GM12874 (cell line): Measurements from ENCODE around the gene NANOS1.

Experiments used
- TF ChIP-seq, protein P1 (sequence below): IDR thresholded peaks from 2 replicates; pipeline ENCODE4 v1.5.1; 2011; ENCODE audit warnings: low read depth, mild to moderate bottlenecking, control low read depth, low read length, moderate library complexity; ENCODE audit not compliant: insufficient read depth

The NANOS1 gene

DNA sequence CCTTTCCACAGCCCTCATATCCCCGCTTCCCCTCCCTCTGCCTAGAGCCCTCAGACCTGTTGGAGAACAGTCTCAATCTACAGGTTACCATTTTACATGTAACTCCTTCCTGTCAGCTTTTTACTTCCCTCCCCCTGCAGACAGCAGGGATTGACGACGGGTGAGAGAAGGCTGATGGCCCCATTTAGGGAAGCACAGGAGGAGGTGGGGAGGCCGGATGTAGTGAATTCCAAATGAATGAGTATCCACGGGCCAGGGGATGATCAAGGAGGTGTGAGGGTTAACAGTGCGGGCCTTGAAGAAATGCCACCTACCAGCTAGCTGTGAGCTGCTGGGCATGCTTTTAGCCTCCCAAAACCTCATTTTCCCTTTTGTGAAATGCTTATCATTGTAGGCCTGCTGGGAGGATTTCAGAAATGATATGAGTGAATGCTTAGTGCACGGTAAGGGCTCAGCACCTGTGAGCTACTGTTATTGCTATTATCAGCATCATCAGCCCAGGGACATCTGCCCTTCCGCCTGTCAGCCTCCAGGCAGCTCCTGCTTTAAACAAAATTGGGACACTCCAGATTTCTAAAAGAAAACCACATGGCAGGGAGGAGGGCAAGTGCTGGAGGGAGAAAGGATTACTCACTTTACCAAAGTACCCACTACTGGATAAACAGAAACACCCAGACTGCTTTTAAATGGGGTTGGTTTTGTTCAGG is 6.5 kb upstream of the NANOS1 start:
- TF ChIP-seq, protein P1, sequence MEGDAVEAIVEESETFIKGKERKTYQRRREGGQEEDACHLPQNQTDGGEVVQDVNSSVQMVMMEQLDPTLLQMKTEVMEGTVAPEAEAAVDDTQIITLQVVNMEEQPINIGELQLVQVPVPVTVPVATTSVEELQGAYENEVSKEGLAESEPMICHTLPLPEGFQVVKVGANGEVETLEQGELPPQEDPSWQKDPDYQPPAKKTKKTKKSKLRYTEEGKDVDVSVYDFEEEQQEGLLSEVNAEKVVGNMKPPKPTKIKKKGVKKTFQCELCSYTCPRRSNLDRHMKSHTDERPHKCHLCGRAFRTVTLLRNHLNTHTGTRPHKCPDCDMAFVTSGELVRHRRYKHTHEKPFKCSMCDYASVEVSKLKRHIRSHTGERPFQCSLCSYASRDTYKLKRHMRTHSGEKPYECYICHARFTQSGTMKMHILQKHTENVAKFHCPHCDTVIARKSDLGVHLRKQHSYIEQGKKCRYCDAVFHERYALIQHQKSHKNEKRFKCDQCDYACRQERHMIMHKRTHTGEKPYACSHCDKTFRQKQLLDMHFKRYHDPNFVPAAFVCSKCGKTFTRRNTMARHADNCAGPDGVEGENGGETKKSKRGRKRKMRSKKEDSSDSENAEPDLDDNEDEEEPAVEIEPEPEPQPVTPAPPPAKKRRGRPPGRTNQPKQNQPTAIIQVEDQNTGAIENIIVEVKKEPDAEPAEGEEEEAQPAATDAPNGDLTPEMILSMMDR, result no peak

DNA sequence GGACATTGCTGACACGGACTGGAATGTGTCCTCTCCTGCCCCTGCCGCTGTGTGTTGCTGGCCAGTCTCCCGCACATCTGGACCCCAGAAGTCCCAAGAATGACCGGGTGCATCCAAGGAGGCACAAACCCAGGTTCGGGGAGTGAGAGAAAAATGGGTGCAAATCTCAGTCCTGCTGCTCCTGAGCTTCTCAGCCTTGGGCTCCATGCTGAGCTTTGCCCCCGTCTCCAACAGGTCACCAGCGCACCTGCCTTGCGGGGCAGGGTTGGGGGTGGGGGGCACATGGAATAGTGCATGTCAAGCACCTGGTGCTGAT is 6.0 kb upstream of the NANOS1 start:
- TF ChIP-seq, protein P1, result no peak

- TF ChIP-seq, protein P1, result no peak
Observed at GRCh38 chr10:119024882-119025281, 4.6 kb upstream of the NANOS1 start.

DNA sequence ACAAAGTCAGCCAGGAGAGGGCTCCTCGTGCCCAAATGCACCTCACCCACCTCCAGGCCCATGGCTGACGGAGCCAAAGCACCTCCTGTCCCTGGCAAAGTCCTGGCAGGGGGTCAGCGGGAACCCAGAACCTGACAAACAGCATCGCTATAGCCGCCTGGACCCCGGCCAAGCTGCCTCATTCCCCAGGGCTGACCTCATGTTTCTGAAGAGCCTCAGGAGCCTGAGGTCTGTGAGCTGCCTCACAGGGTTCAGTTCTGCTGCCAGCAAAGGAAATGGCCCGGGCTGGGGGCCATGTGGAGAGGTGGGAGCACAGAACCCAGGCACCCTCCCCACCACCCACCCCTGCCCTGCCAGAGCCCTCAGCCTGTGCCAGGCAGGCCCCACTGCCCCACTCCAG is 4.2 kb upstream of the NANOS1 start:
- TF ChIP-seq, protein P1, result no peak

DNA sequence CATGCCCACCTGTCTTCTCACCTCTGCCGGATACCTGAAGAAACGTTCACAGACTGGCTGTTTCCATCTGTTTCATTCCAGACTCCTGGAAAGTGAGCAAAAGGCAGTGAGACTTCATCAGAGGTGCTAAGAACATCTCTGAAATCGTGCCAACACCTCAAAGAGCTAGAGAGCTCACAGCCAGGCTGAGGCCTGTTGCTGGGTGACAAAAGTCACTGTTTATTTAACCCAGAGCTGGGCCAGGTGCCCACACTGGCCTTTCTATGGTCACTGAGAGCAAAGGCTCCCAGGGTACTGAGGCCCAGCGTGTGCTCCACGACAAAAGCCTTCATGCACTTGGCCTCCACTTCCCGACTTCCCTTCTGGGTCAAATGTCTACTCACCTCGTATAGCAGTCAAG is 3.7 kb upstream of the NANOS1 start:
- TF ChIP-seq, protein P1, result no peak

DNA sequence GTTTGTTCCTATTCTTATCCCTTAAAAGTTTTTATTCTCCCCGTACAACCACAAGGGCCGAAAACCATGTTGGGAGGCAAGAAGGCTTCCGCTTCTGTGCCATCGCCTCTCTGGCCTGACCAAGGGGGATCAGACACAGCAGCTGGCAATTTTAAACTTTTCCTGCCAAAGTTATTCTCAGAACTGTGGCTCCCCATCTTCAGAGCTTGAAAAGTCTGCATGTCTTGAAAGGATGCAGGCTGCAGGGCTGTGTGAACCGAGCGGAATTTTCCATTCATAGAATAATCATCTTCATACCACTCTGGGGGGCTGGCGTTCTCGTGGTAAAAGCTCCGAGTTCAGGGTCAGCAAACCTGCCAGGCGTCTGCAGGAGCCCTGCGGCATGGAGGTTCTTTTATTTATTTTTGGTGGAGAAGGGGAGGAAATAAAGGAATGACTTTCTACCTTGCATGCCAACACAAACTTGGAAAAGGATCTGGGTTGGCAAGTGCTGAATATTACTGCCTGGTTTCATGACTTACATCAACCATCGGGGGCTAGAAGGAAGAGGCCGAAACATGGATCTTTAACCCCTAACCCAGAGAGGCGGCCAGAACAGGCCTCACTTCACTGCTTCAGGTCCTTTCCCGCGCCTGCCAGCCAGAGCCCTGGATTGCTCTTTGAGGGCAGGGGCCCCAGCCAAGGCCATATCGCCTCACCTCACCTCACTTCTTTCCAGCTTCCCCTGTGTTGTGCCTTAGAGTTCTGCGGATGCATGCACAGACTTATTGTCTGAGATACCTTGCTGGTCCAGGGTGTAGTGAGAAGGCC is 3.0 kb upstream of the NANOS1 start:
- TF ChIP-seq, protein P1, result no peak

GRCh38 chr10:119028900-119029612 is 458 bp upstream of the NANOS1 start:
- TF ChIP-seq, protein P1, result 0 out of 2 replicates have a peak, but pooled peaks have one; percentile 14
